C4-2B (cell line): ENCODE data around the gene G3BP2.
"Not testable (repeated sequence)": the region's sequence is repeated elsewhere in the genome, so short reads cannot be mapped to it uniquely, and the experiment has no call there.

Experiments
- H3K27ac ChIP-seq: fragments of 450-650 bp; 2 replicates; pipeline ENCODE4 v1.5.1; 2017
- ZFX ChIP-seq: fragments of 450-650 bp; IDR thresholded peaks from 2 replicates; pipeline ENCODE4 v1.6.1; 2017
- TF ChIP-seq, protein P1 (sequence below): fragments of 450-650 bp; conservative IDR thresholded peaks from 2 replicates; pipeline ENCODE4 v1.5.1; 2017; ENCODE audit warnings: mild to moderate bottlenecking

G3BP2 gene

DNA sequence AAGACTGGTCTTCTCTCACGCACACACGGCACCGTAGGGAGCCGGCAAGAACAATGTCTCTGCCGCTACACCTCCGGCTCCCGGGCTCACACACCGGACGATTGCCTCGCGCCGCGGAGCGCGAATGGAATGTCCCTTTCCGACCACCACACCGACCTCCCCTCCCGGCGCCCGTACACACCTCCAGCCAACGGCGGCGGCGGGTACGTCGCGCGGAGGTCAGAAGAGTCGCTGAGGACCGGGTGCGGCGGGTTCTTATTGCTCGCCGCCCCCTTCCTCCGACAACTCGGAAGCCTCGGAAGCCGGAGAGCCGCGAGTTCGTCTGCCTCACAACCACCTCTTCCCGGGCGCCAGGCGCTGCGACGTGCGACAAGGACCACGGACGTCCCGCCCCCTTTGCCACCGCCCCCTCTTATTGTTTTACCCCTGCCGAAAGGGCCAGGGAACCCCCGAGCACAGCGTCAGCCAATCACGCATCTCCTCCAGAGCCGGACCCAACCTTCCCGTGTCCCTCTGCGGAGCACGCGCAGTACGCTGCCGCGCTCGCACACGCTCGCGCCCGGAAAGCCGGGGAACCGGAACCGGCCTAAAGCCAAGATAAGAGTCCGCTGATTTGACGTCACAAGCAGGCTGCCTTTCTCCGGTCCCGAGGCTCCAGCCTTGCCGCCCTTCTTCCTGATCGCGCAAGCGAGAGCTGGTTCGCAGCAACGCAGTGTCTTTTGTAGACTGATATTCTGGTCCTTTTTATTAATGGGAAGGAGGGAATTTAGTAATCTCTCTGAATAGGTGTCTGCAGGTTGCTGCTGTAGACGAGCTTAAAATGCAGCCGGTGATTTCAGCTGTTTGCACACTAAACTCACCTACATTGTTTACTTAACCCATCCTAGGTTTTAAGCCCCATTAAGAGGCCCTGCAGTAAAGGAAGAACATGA is at the start of gene G3BP2:
Gene G3BP2, minus strand, starts transcription at position 385 of the 932 bp plus-strand sequence. CDS start 11,386 bp downstream, outside the sequence.
- no peak for TF ChIP-seq ZFX
- TF ChIP-seq, protein P1, sequence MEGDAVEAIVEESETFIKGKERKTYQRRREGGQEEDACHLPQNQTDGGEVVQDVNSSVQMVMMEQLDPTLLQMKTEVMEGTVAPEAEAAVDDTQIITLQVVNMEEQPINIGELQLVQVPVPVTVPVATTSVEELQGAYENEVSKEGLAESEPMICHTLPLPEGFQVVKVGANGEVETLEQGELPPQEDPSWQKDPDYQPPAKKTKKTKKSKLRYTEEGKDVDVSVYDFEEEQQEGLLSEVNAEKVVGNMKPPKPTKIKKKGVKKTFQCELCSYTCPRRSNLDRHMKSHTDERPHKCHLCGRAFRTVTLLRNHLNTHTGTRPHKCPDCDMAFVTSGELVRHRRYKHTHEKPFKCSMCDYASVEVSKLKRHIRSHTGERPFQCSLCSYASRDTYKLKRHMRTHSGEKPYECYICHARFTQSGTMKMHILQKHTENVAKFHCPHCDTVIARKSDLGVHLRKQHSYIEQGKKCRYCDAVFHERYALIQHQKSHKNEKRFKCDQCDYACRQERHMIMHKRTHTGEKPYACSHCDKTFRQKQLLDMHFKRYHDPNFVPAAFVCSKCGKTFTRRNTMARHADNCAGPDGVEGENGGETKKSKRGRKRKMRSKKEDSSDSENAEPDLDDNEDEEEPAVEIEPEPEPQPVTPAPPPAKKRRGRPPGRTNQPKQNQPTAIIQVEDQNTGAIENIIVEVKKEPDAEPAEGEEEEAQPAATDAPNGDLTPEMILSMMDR = no peak
- H3K27ac ChIP-seq = peak within 1 kb of the TSS; percentile 97

- no peak for TF ChIP-seq ZFX
- TF ChIP-seq, protein P1 = no peak
- H3K27ac ChIP-seq = no peak overlapping the region
These were observed 49.2 kb upstream of the G3BP2 start for GRCh38 chr4:75722417-75722816.

- H3K27ac ChIP-seq = no peak overlapping the region
- TF ChIP-seq, protein P1 = no peak
- TF ChIP-seq ZFX = no peak
These were observed 45.3 kb upstream of the G3BP2 start for GRCh38 chr4:75718529-75718928.

- TF ChIP-seq ZFX = no peak
- TF ChIP-seq, protein P1 = no peak
- H3K27ac ChIP-seq = no peak overlapping the region
These were observed 44.2 kb upstream of the G3BP2 start for GRCh38 chr4:75717408-75717807.

DNA sequence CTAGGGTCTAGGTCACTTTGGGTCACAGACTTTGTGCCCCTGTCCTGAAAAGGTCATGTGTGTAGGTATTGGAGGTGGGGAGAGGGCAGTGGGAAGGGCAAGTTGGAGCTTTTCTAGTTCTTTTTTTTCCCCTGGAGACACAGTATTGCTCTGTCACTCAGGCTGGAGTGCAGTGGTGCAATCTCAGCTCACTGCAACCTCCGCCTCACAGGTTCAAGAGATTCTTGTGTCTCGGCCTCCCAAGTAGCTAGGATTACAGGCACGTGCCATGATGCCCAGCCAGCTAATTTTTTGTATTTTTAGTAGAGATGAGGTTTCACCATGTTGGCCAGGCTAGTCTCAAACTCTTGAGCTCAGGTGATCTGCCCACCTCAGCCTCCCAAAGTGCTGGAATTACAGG is 42.8 kb upstream of the G3BP2 start:
- not testable (repeated sequence) for H3K27ac ChIP-seq

DNA sequence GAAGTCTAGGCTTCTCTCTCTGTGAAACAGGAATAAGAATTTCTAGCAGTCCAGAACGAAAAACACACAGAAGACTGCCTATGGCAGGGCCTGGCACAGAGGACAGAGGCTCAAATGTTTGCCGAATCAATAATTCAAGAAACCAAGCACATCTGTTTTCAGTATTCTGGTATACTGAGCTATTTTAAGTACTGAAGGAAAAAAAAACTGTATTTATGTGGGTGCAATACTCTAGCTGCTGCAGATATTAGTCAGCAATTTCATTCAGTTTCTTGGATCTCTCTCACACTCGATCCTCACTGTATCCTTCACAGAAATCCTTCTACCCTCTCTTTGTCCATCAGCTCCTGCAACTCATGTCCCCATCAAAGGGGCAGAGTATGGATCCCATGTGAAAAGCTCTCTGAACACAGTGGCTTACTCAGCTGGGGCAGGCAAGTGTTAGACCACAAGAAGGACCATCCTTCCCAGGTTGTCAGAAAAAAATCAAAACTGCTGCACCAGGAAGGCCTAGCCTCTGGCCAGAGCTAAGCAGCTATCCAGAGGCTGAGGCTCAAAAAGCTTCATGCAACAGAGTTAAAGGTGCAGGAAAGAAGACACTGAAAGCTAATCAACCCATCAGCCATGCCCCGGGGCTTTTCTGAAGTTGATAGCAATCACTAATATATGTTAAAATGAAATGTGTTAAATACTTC is 42.0 kb upstream of the G3BP2 start:
- TF ChIP-seq, protein P1 = no peak
- TF ChIP-seq ZFX = no peak
- H3K27ac ChIP-seq = no peak overlapping the region

- TF ChIP-seq ZFX = no peak
- TF ChIP-seq, protein P1 = no peak
- no peak overlapping the region for H3K27ac ChIP-seq
These were observed 41.5 kb upstream of the G3BP2 start for GRCh38 chr4:75714704-75715103.
